ENCODE results near the gene HDAC10.
"Not testable (repeated sequence)": the region's sequence is repeated elsewhere in the genome, so short reads cannot be mapped to it uniquely, and the experiment has no call there.

Gene HDAC10

DNA sequence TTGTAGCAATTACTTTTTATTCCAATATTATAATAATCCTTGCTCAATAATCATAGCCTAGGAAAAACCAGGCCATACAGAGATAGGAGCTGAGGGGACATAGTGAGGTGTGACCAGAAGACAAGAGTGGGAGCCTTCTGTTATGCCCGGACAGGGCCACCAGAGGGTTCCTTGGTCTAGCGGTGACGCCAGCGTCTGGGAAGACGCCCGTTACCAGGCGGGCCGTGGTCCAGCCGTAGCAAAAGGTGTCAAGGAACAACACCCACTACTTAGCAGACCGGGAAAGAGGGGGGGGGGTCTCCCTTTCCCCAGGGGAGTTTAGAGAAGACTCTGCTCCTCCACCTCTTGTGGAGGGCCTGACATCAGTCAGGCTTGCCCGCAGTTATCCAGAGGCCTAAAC, 22.3 kb upstream of the HDAC10 start:
- not testable (repeated sequence) for H3K23ac ChIP-seq (ENCODE audit: low read length); H2AFZ ChIP-seq (ENCODE audit: insufficient read depth, low read length, poor library complexity); H4K8ac ChIP-seq (ENCODE audit: low read depth, low read length); H3K14ac ChIP-seq (ENCODE audit: low read length); H4K91ac ChIP-seq (ENCODE audit: low read depth, low read length); H3K79me2 ChIP-seq (ENCODE audit: control insufficient read depth, insufficient read depth, low read length, poor library complexity); H3K9ac ChIP-seq (ENCODE audit: low read length); H2AK5ac ChIP-seq (ENCODE audit: low read length); H3K27ac ChIP-seq (ENCODE audit: low read depth, low read length); H3K79me1 ChIP-seq (ENCODE audit: low read length); H3K4me2 ChIP-seq (ENCODE audit: low read length); H3K4ac ChIP-seq (ENCODE audit: low read depth, low read length); H2BK120ac ChIP-seq (ENCODE audit: insufficient read depth, low read length, poor library complexity); H2BK5ac ChIP-seq (ENCODE audit: low read depth, low read length, poor library complexity); H2BK12ac ChIP-seq (ENCODE audit: low read length); H3K4me3 ChIP-seq (ENCODE audit: low read depth, low read length); H3K18ac ChIP-seq (ENCODE audit: low read length); H4K12ac ChIP-seq (ENCODE audit: low read depth, low read length)
- DNase-seq = peak in 1 of 2 donors; percentile 49
- H3K4me1 ChIP-seq (ENCODE audit: control insufficient read depth in 1 of 2, insufficient read depth in 2 of 2, low read length in 2 of 2) = peaks cover 10 to 20% of the 10 kb centered on the region in 2 experiments
- H3K9me3 ChIP-seq (ENCODE audit: insufficient read depth, low read depth, low read length) = peaks cover 11% of the 10 kb centered on the region
- no CpG with 5 or more reads among the region's 11 CpGs for WGBS (ENCODE audit: extremely low coverage, insufficient coverage, insufficient read length)
- H3K36me3 ChIP-seq (ENCODE audit: control insufficient read depth in 1 of 2, insufficient read depth in 2 of 2, low read length in 2 of 2) = peaks cover 39% of the 10 kb centered on the region in 2 experiments
- peaks cover 33% of the 10 kb centered on the region for H3K27me3 ChIP-seq (ENCODE audit: insufficient read depth, low read length)

DNA sequence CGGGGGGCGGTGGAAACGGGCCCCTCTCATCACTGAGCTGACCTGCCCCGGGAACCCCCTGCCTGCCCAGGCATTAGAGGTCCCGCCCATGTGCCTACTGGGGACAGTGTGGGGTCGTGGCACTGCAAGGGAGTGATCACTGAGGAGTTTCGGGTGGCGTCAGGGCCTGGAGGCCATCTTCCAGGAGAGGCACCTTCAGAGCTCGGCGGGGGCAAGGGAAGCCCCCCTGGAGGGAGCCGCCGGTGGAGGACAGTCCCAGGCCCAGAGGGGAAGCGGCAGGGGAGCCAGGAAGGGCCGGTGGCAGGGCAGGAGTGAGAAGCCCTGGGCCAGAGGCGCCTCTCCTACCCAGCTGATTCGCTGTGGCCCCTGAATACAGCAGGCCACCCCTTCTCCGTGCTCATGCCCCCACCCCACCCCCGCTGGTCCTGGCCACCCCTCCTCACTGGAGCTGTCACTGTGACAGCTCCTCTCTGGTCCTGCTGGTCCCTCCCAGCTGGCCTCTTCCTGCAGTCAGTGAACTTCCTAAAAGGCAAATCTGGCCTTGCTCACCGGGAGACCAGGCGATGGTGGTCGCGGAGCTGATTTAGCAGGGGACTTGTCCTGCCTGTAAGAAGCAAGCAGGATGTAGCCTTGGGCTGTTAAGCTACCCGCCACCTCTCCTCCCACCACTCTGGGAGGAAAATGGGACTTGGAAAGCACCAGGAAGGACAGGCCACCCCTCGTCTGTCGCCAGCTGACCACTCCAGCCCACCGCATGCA, 21.2 kb upstream of the HDAC10 start:
- no peak overlapping the region for H2BK12ac ChIP-seq (ENCODE audit: low read length)
- H3K4me3 ChIP-seq (ENCODE audit: low read depth, low read length) = no peak overlapping the region
- no peak overlapping the region for H2BK5ac ChIP-seq (ENCODE audit: low read depth, low read length, poor library complexity)
- H2AK5ac ChIP-seq (ENCODE audit: low read length) = no peak overlapping the region
- H3K14ac ChIP-seq (ENCODE audit: low read length) = no peak overlapping the region
- H4K12ac ChIP-seq (ENCODE audit: low read depth, low read length) = no peak overlapping the region
- no peaks in the 10 kb centered on the region for H3K79me2 ChIP-seq (ENCODE audit: control insufficient read depth, insufficient read depth, low read length, poor library complexity)
- H3K18ac ChIP-seq (ENCODE audit: low read length) = no peak overlapping the region
- H3K4me2 ChIP-seq (ENCODE audit: low read length) = no peak overlapping the region
- H4K8ac ChIP-seq (ENCODE audit: low read depth, low read length) = no peak overlapping the region
- H2AFZ ChIP-seq (ENCODE audit: insufficient read depth, low read length, poor library complexity) = no peak overlapping the region
- peaks cover 27 to 28% of the 10 kb centered on the region in 2 experiments for H3K36me3 ChIP-seq (ENCODE audit: control insufficient read depth in 1 of 2, insufficient read depth in 2 of 2, low read length in 2 of 2)
- H4K91ac ChIP-seq (ENCODE audit: low read depth, low read length) = no peak overlapping the region
- no peak for DNase-seq
- no peak overlapping the region for H3K9ac ChIP-seq (ENCODE audit: low read length)
- H3K9me3 ChIP-seq (ENCODE audit: insufficient read depth, low read depth, low read length) = peaks cover 12% of the 10 kb centered on the region
- H3K4me1 ChIP-seq (ENCODE audit: control insufficient read depth in 1 of 2, insufficient read depth in 2 of 2, low read length in 2 of 2) = peaks cover 10 to 20% of the 10 kb centered on the region in 2 experiments
- no peak overlapping the region for H2BK120ac ChIP-seq (ENCODE audit: insufficient read depth, low read length, poor library complexity)
- no peak overlapping the region for H3K4ac ChIP-seq (ENCODE audit: low read depth, low read length)
- H3K27me3 ChIP-seq (ENCODE audit: insufficient read depth, low read length) = peaks cover 36% of the 10 kb centered on the region
- no peak overlapping the region for H3K27ac ChIP-seq (ENCODE audit: low read depth, low read length)
- no CpG with 5 or more reads among the region's 26 CpGs for WGBS (ENCODE audit: extremely low coverage, insufficient coverage, insufficient read length)
- H3K79me1 ChIP-seq (ENCODE audit: low read length) = no peaks in the 10 kb centered on the region
- no peak overlapping the region for H3K23ac ChIP-seq (ENCODE audit: low read length)

DNA sequence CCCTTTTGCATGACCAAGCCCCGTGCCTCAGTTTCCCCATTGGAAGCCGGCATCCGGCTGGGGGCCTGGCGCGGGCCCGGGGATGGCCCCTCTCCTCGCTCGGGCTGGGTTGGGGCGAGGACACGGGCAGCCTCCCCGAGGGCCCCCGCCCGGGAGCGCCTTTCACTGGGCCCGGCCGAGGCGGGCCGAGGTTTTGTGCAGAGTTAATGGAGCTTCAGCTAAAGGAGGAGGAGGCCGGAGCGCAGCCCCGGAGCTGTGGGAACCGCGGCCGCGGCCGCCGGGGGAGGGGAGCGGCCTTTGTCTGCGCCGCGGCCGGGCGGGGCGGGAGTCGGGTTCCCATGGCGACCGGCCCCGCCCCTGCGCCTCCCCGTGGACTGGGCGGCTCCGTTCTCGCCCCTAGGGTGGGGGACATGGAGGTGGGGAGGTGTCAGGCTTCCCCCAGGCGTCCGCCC, 20.5 kb upstream of the HDAC10 start:
- no CpG with 5 or more reads among the region's 45 CpGs for WGBS (ENCODE audit: extremely low coverage, insufficient coverage, insufficient read length)
- Histone ChIP-seq H3K79me1 (ENCODE audit: low read length) (no peaks in the 10 kb centered on the region), H3K14ac (ENCODE audit: low read length) (no peak overlapping the region), H2AFZ (ENCODE audit: insufficient read depth, low read length, poor library complexity) (no peak overlapping the region), H3K4ac (ENCODE audit: low read depth, low read length) (no peak overlapping the region), H3K36me3 (ENCODE audit: control insufficient read depth in 1 of 2, insufficient read depth in 2 of 2, low read length in 2 of 2) (peaks cover 21 to 24% of the 10 kb centered on the region in 2 experiments), H3K79me2 (ENCODE audit: control insufficient read depth, insufficient read depth, low read length, poor library complexity) (no peaks in the 10 kb centered on the region), H2BK12ac (ENCODE audit: low read length) (no peak overlapping the region), H3K4me2 (ENCODE audit: low read length) (peak overlapping the region; percentile 62), H3K9ac (ENCODE audit: low read length) (no peak overlapping the region), H2BK120ac (ENCODE audit: insufficient read depth, low read length, poor library complexity) (no peak overlapping the region), H3K18ac (ENCODE audit: low read length) (no peak overlapping the region), H3K4me3 (ENCODE audit: low read depth, low read length) (no peak overlapping the region), H4K8ac (ENCODE audit: low read depth, low read length) (no peak overlapping the region), H3K27ac (ENCODE audit: low read depth, low read length) (no peak overlapping the region), H4K91ac (ENCODE audit: low read depth, low read length) (no peak overlapping the region), H4K12ac (ENCODE audit: low read depth, low read length) (no peak overlapping the region), H3K23ac (ENCODE audit: low read length) (no peak overlapping the region), H2AK5ac (ENCODE audit: low read length) (no peak overlapping the region), H3K9me3 (ENCODE audit: insufficient read depth, low read depth, low read length) (peaks cover 17% of the 10 kb centered on the region), H3K27me3 (ENCODE audit: insufficient read depth, low read length) (peaks cover 36% of the 10 kb centered on the region), H2BK5ac (ENCODE audit: low read depth, low read length, poor library complexity) (no peak overlapping the region), H3K4me1 (ENCODE audit: control insufficient read depth in 1 of 2, insufficient read depth in 2 of 2, low read length in 2 of 2) (peaks cover 10 to 20% of the 10 kb centered on the region in 2 experiments)
- DNase-seq = peak; percentile 64 to 68

DNA sequence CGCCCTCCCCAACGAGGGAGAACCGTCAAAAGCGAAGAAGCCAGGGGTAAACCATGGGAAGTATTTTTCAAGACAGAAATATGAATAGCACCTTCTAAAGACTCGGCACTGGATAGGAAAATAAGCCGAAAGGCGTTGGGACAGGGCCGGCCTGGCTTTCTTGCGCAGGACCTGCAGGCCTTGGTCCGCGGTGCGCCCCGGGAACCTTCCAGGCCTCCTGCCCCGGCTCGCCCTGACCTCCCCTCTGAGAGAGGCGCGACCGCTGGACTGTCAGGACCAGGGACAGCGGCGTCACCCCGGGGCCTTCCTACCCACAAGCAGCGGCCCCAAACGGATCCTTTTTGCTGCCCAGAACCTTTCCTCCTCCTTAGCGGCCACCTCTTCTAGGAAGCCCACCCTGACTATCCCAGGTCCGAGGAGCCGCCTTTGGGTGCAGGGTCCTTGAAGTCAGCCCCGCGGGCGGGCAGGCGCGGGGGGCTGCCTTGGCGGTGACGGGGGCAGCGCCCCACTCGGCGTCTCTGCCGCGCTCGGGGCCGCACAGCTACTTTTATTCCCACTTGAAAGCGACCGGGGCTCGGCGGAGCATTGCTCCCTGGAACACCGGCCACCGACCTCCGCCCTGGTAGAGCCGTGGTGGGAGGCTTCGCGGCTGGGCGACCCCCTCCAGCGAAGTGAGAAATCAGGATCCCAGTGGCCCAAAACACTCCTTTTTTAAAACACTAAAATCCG, 19.8 kb upstream of the HDAC10 start:
- H2BK120ac ChIP-seq (ENCODE audit: insufficient read depth, low read length, poor library complexity) = no peak overlapping the region
- H4K91ac ChIP-seq (ENCODE audit: low read depth, low read length) = no peak overlapping the region
- H4K8ac ChIP-seq (ENCODE audit: low read depth, low read length) = no peak overlapping the region
- peaks cover 10 to 17% of the 10 kb centered on the region in 2 experiments for H3K4me1 ChIP-seq (ENCODE audit: control insufficient read depth in 1 of 2, insufficient read depth in 2 of 2, low read length in 2 of 2)
- no peak overlapping the region for H3K27ac ChIP-seq (ENCODE audit: low read depth, low read length)
- H3K14ac ChIP-seq (ENCODE audit: low read length) = no peak overlapping the region
- no CpG with 5 or more reads among the region's 53 CpGs for WGBS (ENCODE audit: extremely low coverage, insufficient coverage, insufficient read length)
- no peak overlapping the region for H2AK5ac ChIP-seq (ENCODE audit: low read length)
- no peak overlapping the region for H3K9ac ChIP-seq (ENCODE audit: low read length)
- H2BK5ac ChIP-seq (ENCODE audit: low read depth, low read length, poor library complexity) = no peak overlapping the region
- no peak overlapping the region for H4K12ac ChIP-seq (ENCODE audit: low read depth, low read length)
- H3K79me1 ChIP-seq (ENCODE audit: low read length) = no peaks in the 10 kb centered on the region
- no peaks in the 10 kb centered on the region for H3K79me2 ChIP-seq (ENCODE audit: control insufficient read depth, insufficient read depth, low read length, poor library complexity)
- peak overlapping the region; percentile 62 for H3K4me2 ChIP-seq (ENCODE audit: low read length)
- H2BK12ac ChIP-seq (ENCODE audit: low read length) = no peak overlapping the region
- peaks cover 14 to 17% of the 10 kb centered on the region in 2 experiments for H3K36me3 ChIP-seq (ENCODE audit: control insufficient read depth in 1 of 2, insufficient read depth in 2 of 2, low read length in 2 of 2)
- H3K4ac ChIP-seq (ENCODE audit: low read depth, low read length) = no peak overlapping the region
- H2AFZ ChIP-seq (ENCODE audit: insufficient read depth, low read length, poor library complexity) = no peak overlapping the region
- no peak overlapping the region for H3K18ac ChIP-seq (ENCODE audit: low read length)
- DNase-seq = peak; percentile 48 to 66
- no peak overlapping the region for H3K4me3 ChIP-seq (ENCODE audit: low read depth, low read length)
- no peak overlapping the region for H3K23ac ChIP-seq (ENCODE audit: low read length)
- H3K9me3 ChIP-seq (ENCODE audit: insufficient read depth, low read depth, low read length) = peaks cover 17% of the 10 kb centered on the region
- peaks cover 36% of the 10 kb centered on the region for H3K27me3 ChIP-seq (ENCODE audit: insufficient read depth, low read length)
